H1 (cell line): ENCODE measurements around the gene PCDHGB1. TPM values are rescaled to one million over a fixed set of nuclear protein-coding genes. Genes with fewer than 3 reads are reported as not detected.

Source experiments
- BCL11A ChIP-seq, 2 experiments: IDR thresholded peaks; one replicate each; pipeline ENCODE4 v1.6.1; 2011; ENCODE audit warnings: low read depth in 2 of 2, low read length in 2 of 2, mild to moderate bottlenecking in 2 of 2
- CBX8 ChIP-seq: fragments of 300-800, 300-1000 bp; sonication (generic); IDR thresholded peaks from 2 replicates; pipeline ENCODE4 v1.7.1; 2016; ENCODE audit warnings: low read depth, low read length, borderline replicate concordance
- CEBPB ChIP-seq: IDR thresholded peaks from 2 replicates; pipeline ENCODE4 v1.6.1; 2012; ENCODE audit warnings: low read depth, low read length
- CHD1 ChIP-seq: IDR thresholded peaks from 2 replicates; pipeline ENCODE4 v1.6.1; 2012; ENCODE audit warnings: low read depth, low read length, improper control_type of control experiment
- CREB1 ChIP-seq: IDR thresholded peaks from 2 replicates; pipeline ENCODE4 v1.6.1; 2012; ENCODE audit warnings: inconsistent platforms
- KDM4A ChIP-seq: IDR thresholded peaks from one replicate; pipeline ENCODE4 v1.7.1; 2012; ENCODE audit warnings: low read depth, mild to moderate bottlenecking, moderate library complexity, low read length, inconsistent platforms; ENCODE audit not compliant: severe bottlenecking
- ZNF274 ChIP-seq: IDR thresholded peaks from 2 replicates; pipeline ENCODE4 v1.7.0; 2012; ENCODE audit warnings: low read length, borderline replicate concordance; ENCODE audit errors: extremely low read depth
- polyA plus RNA-seq, 7 experiments: library from polyadenylated mRNA; depleted of rRNA in 3 of 7; stranded (reverse) in 5 of 7; unstranded in 2 of 7; fragments of >200 nt in 5 of 7; fragments of 200-250 nt in 2 of 7; gene quantifications; 1 replicate in 5 of 7; 2 replicates in 1 of 7; 4 replicates in 1 of 7; pipeline versions ENCODE4 v1.2.1 to v1.2.3, GENCODE V29; 2011 to 2013; ENCODE audit warnings: missing spikeins in 2 of 7, mixed read lengths in 2 of 7
- total RNA-seq: library from RNA; stranded (reverse); fragmentation: NEBNext Ultra II Directional; extraction: Animal tissue kit (Norgen Biotek cat#: 25700); gene quantifications from 2 replicates; pipeline ENCODE4 v1.2.1, GENCODE V29; 2021
- TF ChIP-seq, protein P1 (sequence below): IDR thresholded peaks from 2 replicates; pipeline ENCODE4 v1.6.1; 2012; ENCODE audit warnings: inconsistent platforms

The PCDHGB1 gene
- total and polyA plus RNA-seq, 2 of the 8 experiments (the other 6 are each of a cell fraction or from before 2014, with no cell fraction given), result 1.3 to 2.8 TPM

- TF ChIP-seq ZNF274 (no peak), CEBPB (no peak), CBX8 (no peak), CREB1 (no peak), KDM4A (no peak), BCL11A (IDR thresholded peaks at IDR 0.05; ENCODE audit: low read depth in 2 of 2, low read length in 2 of 2) (no peak), CHD1 (no peak)
- TF ChIP-seq, protein P1, sequence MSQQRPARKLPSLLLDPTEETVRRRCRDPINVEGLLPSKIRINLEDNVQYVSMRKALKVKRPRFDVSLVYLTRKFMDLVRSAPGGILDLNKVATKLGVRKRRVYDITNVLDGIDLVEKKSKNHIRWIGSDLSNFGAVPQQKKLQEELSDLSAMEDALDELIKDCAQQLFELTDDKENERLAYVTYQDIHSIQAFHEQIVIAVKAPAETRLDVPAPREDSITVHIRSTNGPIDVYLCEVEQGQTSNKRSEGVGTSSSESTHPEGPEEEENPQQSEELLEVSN, result no peak
These were observed 49.8 kb downstream of the PCDHGB1 start (continued) for GRCh38 chr5:141399555-141400258.

Other genes starting within 250 kb of the PCDHGB1 start
Only the 30 nearest of the 37 such genes appear.
- 1.6 and 3.8 TPM in 2 replicates for gene PCDHB9, start 162.9 kb upstream of the PCDHGB1 start, total RNA-seq
- 0.68 and 0.88 TPM in 2 replicates for gene PCDHB9, start 162.9 kb upstream of the PCDHGB1 start, polyA plus RNA-seq (2011; rRNA removed)
- gene PCDHB10, start 157.7 kb upstream of the PCDHGB1 start, total RNA-seq, result 1.8 and 1.9 TPM in 2 replicates
- gene PCDHB10, start 157.7 kb upstream of the PCDHGB1 start, polyA plus RNA-seq (2011; rRNA removed), result 1.3 and 1.5 TPM in 2 replicates
- 0.86 and 1.4 TPM in 2 replicates for gene PCDHB11, start 150.5 kb upstream of the PCDHGB1 start, total RNA-seq
- 0.50 and 0.63 TPM in 2 replicates for gene PCDHB11, start 150.5 kb upstream of the PCDHGB1 start, polyA plus RNA-seq (2011; rRNA removed)
- 2.0 and 3.0 TPM in 2 replicates for gene PCDHB12, start 141.4 kb upstream of the PCDHGB1 start, total RNA-seq
- gene PCDHB12, start 141.4 kb upstream of the PCDHGB1 start, polyA plus RNA-seq (2011; rRNA removed), result 1.1 and 1.9 TPM in 2 replicates
- gene PCDHB13, start 136.2 kb upstream of the PCDHGB1 start, total RNA-seq, result 1.1 and 1.4 TPM in 2 replicates
- gene PCDHB13, start 136.2 kb upstream of the PCDHGB1 start, polyA plus RNA-seq (2011; rRNA removed), result 1.1 and 1.5 TPM in 2 replicates
- gene PCDHB14, start 126.8 kb upstream of the PCDHGB1 start, total RNA-seq, result 2.7 and 2.9 TPM in 2 replicates
- 2.5 and 2.7 TPM in 2 replicates for gene PCDHB14, start 126.8 kb upstream of the PCDHGB1 start, polyA plus RNA-seq (2011; rRNA removed)
- gene PCDHB15, start 104.7 kb upstream of the PCDHGB1 start, total RNA-seq, result 3.9 and 4.0 TPM in 2 replicates
- gene PCDHB15, start 104.7 kb upstream of the PCDHGB1 start, polyA plus RNA-seq (2011; rRNA removed), result 2.8 and 4.9 TPM in 2 replicates
- gene SLC25A2, start 46.0 kb upstream of the PCDHGB1 start, total RNA-seq, result not detected in 2 replicates
- gene SLC25A2, start 46.0 kb upstream of the PCDHGB1 start, polyA plus RNA-seq (2011; rRNA removed), result 0.05 TPM in 1 of 2 replicates, not detected in the other
- 99.4 and 101 TPM in 2 replicates for gene TAF7, start 29.3 kb upstream of the PCDHGB1 start, total RNA-seq
- 23.6 and 29.8 TPM in 2 replicates for gene TAF7, start 29.3 kb upstream of the PCDHGB1 start, polyA plus RNA-seq (2011; rRNA removed)
- 0.84 and 0.89 TPM in 2 replicates for gene PCDHGA1, start 19.6 kb upstream of the PCDHGB1 start, total RNA-seq
- gene PCDHGA1, start 19.6 kb upstream of the PCDHGB1 start, polyA plus RNA-seq (2011; rRNA removed), result 0.57 and 1.1 TPM in 2 replicates
- 0.31 and 0.32 TPM in 2 replicates for gene PCDHGA2, start 11.3 kb upstream of the PCDHGB1 start, total RNA-seq
- 0.39 and 0.61 TPM in 2 replicates for gene PCDHGA2, start 11.3 kb upstream of the PCDHGB1 start, polyA plus RNA-seq (2011; rRNA removed)
- gene PCDHGA3, start 6.3 kb upstream of the PCDHGB1 start, total RNA-seq, result 0.25 and 0.39 TPM in 2 replicates
- gene PCDHGA3, start 6.3 kb upstream of the PCDHGB1 start, polyA plus RNA-seq (2011; rRNA removed), result 0.15 and 0.30 TPM in 2 replicates
- gene PCDHGA4, start 4.9 kb downstream of the PCDHGB1 start, total RNA-seq, result 1.9 and 2.5 TPM in 2 replicates
- 1.4 and 1.7 TPM in 2 replicates for gene PCDHGA4, start 4.9 kb downstream of the PCDHGB1 start, polyA plus RNA-seq (2011; rRNA removed)
- 2.8 and 2.9 TPM in 2 replicates for gene PCDHGB2, start 9.9 kb downstream of the PCDHGB1 start, total RNA-seq
- 1.9 TPM in 2 replicates for gene PCDHGB2, start 9.9 kb downstream of the PCDHGB1 start, polyA plus RNA-seq (2011; rRNA removed)
- gene PCDHGA5, start 14.1 kb downstream of the PCDHGB1 start, total RNA-seq, result 1.0 and 1.3 TPM in 2 replicates
- gene PCDHGA5, start 14.1 kb downstream of the PCDHGB1 start, polyA plus RNA-seq (2011; rRNA removed), result 1.1 TPM in 2 replicates
- 1.3 and 1.6 TPM in 2 replicates for gene PCDHGB3, start 20.1 kb downstream of the PCDHGB1 start, total RNA-seq
- gene PCDHGB3, start 20.1 kb downstream of the PCDHGB1 start, polyA plus RNA-seq (2011; rRNA removed), result 1.9 and 2.0 TPM in 2 replicates
- 1.3 and 1.4 TPM in 2 replicates for gene PCDHGA6, start 23.8 kb downstream of the PCDHGB1 start, total RNA-seq
- gene PCDHGA6, start 23.8 kb downstream of the PCDHGB1 start, polyA plus RNA-seq (2011; rRNA removed), result 2.0 TPM in 2 replicates
- 0.73 and 1.1 TPM in 2 replicates for gene PCDHGA7, start 32.6 kb downstream of the PCDHGB1 start, total RNA-seq
- 0.39 and 0.55 TPM in 2 replicates for gene PCDHGA7, start 32.6 kb downstream of the PCDHGB1 start, polyA plus RNA-seq (2011; rRNA removed)
- 7.8 and 9.1 TPM in 2 replicates for gene PCDHGB4, start 37.6 kb downstream of the PCDHGB1 start, total RNA-seq
- 8.0 and 9.7 TPM in 2 replicates for gene PCDHGB4, start 37.6 kb downstream of the PCDHGB1 start, polyA plus RNA-seq (2011; rRNA removed)
- 1.4 and 1.7 TPM in 2 replicates for gene PCDHGA8, start 42.5 kb downstream of the PCDHGB1 start, total RNA-seq
- gene PCDHGA8, start 42.5 kb downstream of the PCDHGB1 start, polyA plus RNA-seq (2011; rRNA removed), result 0.79 and 1.2 TPM in 2 replicates
- gene PCDHGB5, start 47.8 kb downstream of the PCDHGB1 start, total RNA-seq, result 1.9 and 2.6 TPM in 2 replicates
- gene PCDHGB5, start 47.8 kb downstream of the PCDHGB1 start, polyA plus RNA-seq (2011; rRNA removed), result 1.1 and 1.7 TPM in 2 replicates
- 1.1 and 1.2 TPM in 2 replicates for gene PCDHGA9, start 52.7 kb downstream of the PCDHGB1 start, total RNA-seq
- 0.61 and 0.79 TPM in 2 replicates for gene PCDHGA9, start 52.7 kb downstream of the PCDHGB1 start, polyA plus RNA-seq (2011; rRNA removed)
- gene PCDHGB6, start 57.9 kb downstream of the PCDHGB1 start, total RNA-seq, result 3.4 and 4.1 TPM in 2 replicates
- gene PCDHGB6, start 57.9 kb downstream of the PCDHGB1 start, polyA plus RNA-seq (2011; rRNA removed), result 4.1 and 4.3 TPM in 2 replicates
- 2.1 and 2.2 TPM in 2 replicates for gene PCDHGA10, start 62.9 kb downstream of the PCDHGB1 start, total RNA-seq
- 6.4 and 7.1 TPM in 2 replicates for gene PCDHGA10, start 62.9 kb downstream of the PCDHGB1 start, polyA plus RNA-seq (2011; rRNA removed)
- 8.7 and 9.5 TPM in 2 replicates for gene PCDHGB7, start 67.6 kb downstream of the PCDHGB1 start, total RNA-seq
- 4.1 and 5.5 TPM in 2 replicates for gene PCDHGB7, start 67.6 kb downstream of the PCDHGB1 start, polyA plus RNA-seq (2011; rRNA removed)
- gene PCDHGA11, start 71.0 kb downstream of the PCDHGB1 start, total RNA-seq, result 8.2 and 8.3 TPM in 2 replicates
- 2.2 and 2.7 TPM in 2 replicates for gene PCDHGA11, start 71.0 kb downstream of the PCDHGB1 start, polyA plus RNA-seq (2011; rRNA removed)
- gene PCDHGA12, start 80.4 kb downstream of the PCDHGB1 start, total RNA-seq, result 1.0 and 1.3 TPM in 2 replicates
- gene PCDHGA12, start 80.4 kb downstream of the PCDHGB1 start, polyA plus RNA-seq (2011; rRNA removed), result 0.88 and 1.2 TPM in 2 replicates
- gene PCDHGC3, start 125.9 kb downstream of the PCDHGB1 start, total RNA-seq, result 18.6 and 19.6 TPM in 2 replicates
- 4.7 and 11.3 TPM in 2 replicates for gene PCDHGC3, start 125.9 kb downstream of the PCDHGB1 start, polyA plus RNA-seq (2011; rRNA removed)
- gene PCDHGC4, start 134.9 kb downstream of the PCDHGB1 start, total RNA-seq, result 2.4 and 2.6 TPM in 2 replicates
- 2.1 and 2.8 TPM in 2 replicates for gene PCDHGC4, start 134.9 kb downstream of the PCDHGB1 start, polyA plus RNA-seq (2011; rRNA removed)
- gene PCDHGC5, start 139.0 kb downstream of the PCDHGB1 start, total RNA-seq, result 0.78 and 1.1 TPM in 2 replicates
- 0.41 and 0.66 TPM in 2 replicates for gene PCDHGC5, start 139.0 kb downstream of the PCDHGB1 start, polyA plus RNA-seq (2011; rRNA removed)